IMR-90 (cell line): Measurements from ENCODE around the gene PIP5K1A. TPM values are rescaled to one million over a fixed set of nuclear protein-coding genes. Genes with fewer than 3 reads are reported as not detected.
A peak's percentile ranks its signal among the peaks of the same experiment; 100 is the strongest.

ENCODE experiments used
- ATAC-seq: fragments of 200-7000 bp; cut with Tn5 transposase; 2 replicates; pipeline ENCODE4 v1.9.1; 2020; ENCODE audit warnings: low read depth, mild to moderate bottlenecking, moderate library complexity
- BruUV-seq: library from RNA; stranded (reverse); fragments of 400-500 nt; replicated peaks from 2 replicates; lab custom pipeline; 2021; lab: Mats Ljungman, UMichigan
- CTCF ChIA-PET: fragments of 300-600 bp; formaldehyde crosslinking; extraction: SDS; loops from one replicate; lab custom pipeline; 2021; ENCODE audit warnings: antibody characterized with exemption; lab: Yijun Ruan, JAX
- POLR2A ChIA-PET: fragments of 300-600 bp; sonication (Branson Sonifier 250); formaldehyde crosslinking; loops from one replicate; lab custom pipeline; 2022; ENCODE audit warnings: antibody characterized with exemption; ENCODE audit not compliant: unreplicated experiment; lab: Charles Lee
- DNase-seq: peaks from one replicate; pipeline ENCODE4 v3.0.0; 2013
- H2AFZ ChIP-seq: replicated peaks from 2 replicates; pipeline ENCODE3; 2013; ENCODE audit warnings: low read length, mild to moderate bottlenecking; ENCODE audit not compliant: poor library complexity
- H2AK5ac ChIP-seq: 2 replicates; pipeline ENCODE4 v1.6.1; 2013; ENCODE audit warnings: low read depth, low read length, inconsistent platforms
- H2AK9ac ChIP-seq: replicated peaks from 2 replicates; pipeline ENCODE3; 2013; ENCODE audit warnings: mild to moderate bottlenecking, low read depth, low read length, moderate library complexity; ENCODE audit not compliant: poor library complexity
- H2BK120ac ChIP-seq: 2 replicates; pipeline ENCODE4 v1.6.1; 2013; ENCODE audit warnings: low read depth, low read length, inconsistent platforms
- H2BK15ac ChIP-seq: 3 replicates; pipeline ENCODE4 v1.6.1; 2013; ENCODE audit warnings: low read depth, low read length, inconsistent platforms
- H2BK20ac ChIP-seq: 2 replicates; pipeline ENCODE4 v1.6.1; 2013; ENCODE audit warnings: low read depth, mild to moderate bottlenecking, inconsistent platforms, low read length, moderate library complexity
- H2BK5ac ChIP-seq: 2 replicates; pipeline ENCODE4 v1.6.1; 2013; ENCODE audit warnings: mild to moderate bottlenecking, low read depth, low read length, inconsistent platforms; ENCODE audit not compliant: poor library complexity, severe bottlenecking
- H3K14ac ChIP-seq: replicated peaks from 2 replicates; pipeline ENCODE4 v1.6.1; 2013; ENCODE audit warnings: low read depth, low read length, inconsistent platforms
- H3K18ac ChIP-seq: 2 replicates; pipeline ENCODE4 v1.6.1; 2013; ENCODE audit warnings: low read depth, low read length, control low read depth
- H3K23ac ChIP-seq: 2 replicates; pipeline ENCODE4 v1.6.1; 2013; ENCODE audit warnings: low read depth, low read length, inconsistent platforms
- H3K27ac ChIP-seq: 2 replicates; pipeline ENCODE4 v1.5.1; 2013; ENCODE audit warnings: mild to moderate bottlenecking, control low read depth, low read length; ENCODE audit not compliant: insufficient read depth
- H3K27me3 ChIP-seq: 2 replicates; pipeline ENCODE4 v1.6.1; 2013; ENCODE audit warnings: low read length; ENCODE audit not compliant: control insufficient read depth, insufficient read depth
- H3K36me3 ChIP-seq: 2 replicates; pipeline ENCODE4 v1.6.1; 2013; ENCODE audit warnings: low read length, mixed read lengths; ENCODE audit not compliant: control insufficient read depth, insufficient read depth
- H3K4ac ChIP-seq: 2 replicates; pipeline ENCODE4 v1.6.1; 2013; ENCODE audit warnings: low read depth, low read length, inconsistent platforms
- H3K4me1 ChIP-seq: 2 replicates; pipeline ENCODE4 v1.6.1; 2013; ENCODE audit warnings: low read length, mixed read lengths; ENCODE audit not compliant: control insufficient read depth, insufficient read depth
- H3K4me2 ChIP-seq: 2 replicates; pipeline ENCODE4 v1.6.1; 2013; ENCODE audit warnings: low read depth, mild to moderate bottlenecking, control low read depth, low read length, moderate library complexity
- H3K4me3 ChIP-seq: 2 replicates; pipeline ENCODE4 v1.5.1; 2013; ENCODE audit warnings: low read depth, mild to moderate bottlenecking, control low read depth, low read length, moderate library complexity; ENCODE audit not compliant: insufficient read depth
- H3K56ac ChIP-seq: 2 replicates; pipeline ENCODE4 v1.6.1; 2013; ENCODE audit warnings: low read length, inconsistent platforms; ENCODE audit not compliant: insufficient read depth; ENCODE audit errors: extremely low read depth
- H3K79me1 ChIP-seq, 2 experiments: 2 replicates each; pipeline ENCODE4 v1.6.1; 2013; ENCODE audit warnings: low read length in 2 of 2, inconsistent platforms in 1 of 2, low read depth in 1 of 2
- H3K9ac ChIP-seq: 2 replicates; pipeline ENCODE4 v1.6.1; 2013; ENCODE audit warnings: low read depth, low read length, control low read depth
- H3K9me1 ChIP-seq: 2 replicates; pipeline ENCODE4 v1.6.1; 2013; ENCODE audit warnings: low read length, inconsistent platforms; ENCODE audit not compliant: insufficient read depth
- H3K9me3 ChIP-seq: 2 replicates; pipeline ENCODE4 v1.6.1; 2013; ENCODE audit warnings: low read length; ENCODE audit not compliant: control insufficient read depth, insufficient read depth
- H4K20me1 ChIP-seq: 2 replicates; pipeline ENCODE4 v1.6.1; 2013; ENCODE audit warnings: low read length, inconsistent platforms; ENCODE audit not compliant: insufficient read depth
- H4K5ac ChIP-seq: 2 replicates; pipeline ENCODE4 v1.6.1; 2013; ENCODE audit warnings: mild to moderate bottlenecking, low read depth, low read length, control low read depth
- H4K8ac ChIP-seq, 2 experiments: 2 replicates each; pipeline ENCODE4 v1.6.1; 2013; ENCODE audit warnings: low read depth in 2 of 2, low read length in 2 of 2, control low read depth in 1 of 2, inconsistent platforms in 1 of 2
- H4K91ac ChIP-seq: 2 replicates; pipeline ENCODE4 v1.6.1; 2013; ENCODE audit warnings: low read depth, low read length, inconsistent platforms; ENCODE audit not compliant: insufficient read depth
- NFE2L2 ChIP-seq: fragments of 150-350 bp; IDR thresholded peaks from 2 replicates; pipeline ENCODE4 v1.6.1; 2016; ENCODE audit warnings: low read depth, mild to moderate bottlenecking, low read length
- POLR2A ChIP-seq: IDR thresholded peaks from 2 replicates; pipeline ENCODE4 v1.6.1; 2012; ENCODE audit warnings: mild to moderate bottlenecking, low read depth, low read length
- RFX5 ChIP-seq: IDR thresholded peaks from 2 replicates; pipeline ENCODE4 v1.8.0; 2012; ENCODE audit warnings: low read depth, mild to moderate bottlenecking, low read length, moderate library complexity
- WGBS, 2 experiments: methylation state at CpG; one replicate each; pipeline versions ENCODE4 v1.1.5 to v1.1.7; 2013; ENCODE audit warnings: missing lambda C conversion rate in 2 of 2; ENCODE audit not compliant: insufficient read length in 1 of 2; ENCODE audit errors: extremely low coverage in 2 of 2; 5-methylcytosine and 5-hydroxymethylcytosine counted together
- dilution Hi-C: fragments of 300-500 bp; cut with HindIII; formaldehyde crosslinking; loops from one replicate; pipeline ENCODE4 v1.14.3; 2018; ENCODE audit warnings: low sequenced_read_pairs; ENCODE audit not compliant: unreplicated experiment
- in situ Hi-C: fragments of 300-500 bp; cut with MboI; formaldehyde crosslinking; loops from 3 replicates; pipeline ENCODE4 v1.14.3; 2019; ENCODE audit warnings: low sequenced_read_pairs, inconsistent platforms, mixed read lengths
- intact Hi-C: fragments of 100-400 bp; cut with micrococcal nuclease; formaldehyde crosslinking; loops from 2 replicates; pipeline ENCODE4 v1.10.0; 2022
- polyA plus RNA-seq, 3 experiments: library from polyadenylated mRNA; depleted of rRNA; stranded (reverse); fragments of >200 nt; gene quantifications; 2 replicates each; pipeline ENCODE4 v1.2.3, GENCODE V29; 2012; ENCODE audit warnings: low replicate concordance in 1 of 3
- total RNA-seq: library from RNA; depleted of rRNA; stranded (reverse); fragments of >200 nt; gene quantifications from 2 replicates; pipeline ENCODE4 v1.2.3, GENCODE V29; 2012

The PIP5K1A gene
- total and polyA plus RNA-seq, 2 of the 4 experiments (the other 2 are of a cell fraction): 59.1 to 105 TPM

DNA sequence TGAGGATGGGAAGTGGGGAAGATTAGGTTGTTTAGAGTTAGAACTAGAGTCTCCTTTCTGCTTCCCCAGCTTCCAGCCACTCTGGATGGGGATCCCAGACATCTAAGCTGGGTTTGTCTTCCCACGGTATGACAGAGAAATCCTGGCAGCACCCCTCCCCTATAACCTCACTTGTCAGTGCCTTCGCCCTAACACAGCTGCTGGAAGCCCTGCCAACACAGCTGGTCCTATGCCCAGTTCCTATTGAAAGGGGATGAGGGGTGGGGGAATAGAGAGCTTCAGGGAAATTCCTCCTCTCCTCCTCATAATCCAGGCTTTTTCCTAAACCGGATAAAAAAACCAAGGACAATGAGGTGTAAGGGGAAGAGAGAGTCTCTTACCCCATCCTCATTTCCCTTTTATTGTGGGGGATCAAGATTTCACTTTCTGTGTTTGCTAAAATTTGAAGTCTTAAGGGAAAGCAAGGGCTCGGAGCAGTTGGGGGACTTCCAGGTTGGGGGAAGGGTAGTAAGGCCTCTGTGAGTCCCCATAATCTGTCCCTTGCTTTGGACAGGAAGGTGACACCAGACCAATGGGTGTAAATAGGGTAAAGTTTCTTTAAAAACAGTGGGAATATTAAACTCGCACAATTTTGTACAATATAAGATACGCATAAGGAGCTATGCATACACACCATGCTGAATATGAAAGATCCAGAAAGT lies 23.2 kb upstream of the PIP5K1A start:
- dilution Hi-C loops: no loop called here
- H2BK15ac ChIP-seq: no peak overlapping the region
- H2BK120ac ChIP-seq: no peak overlapping the region
- H3K9ac ChIP-seq: no peak overlapping the region
- H2AFZ ChIP-seq: no peak overlapping the region
- no peak for TF ChIP-seq NFE2L2
- no peak for TF ChIP-seq POLR2A
- no peak for TF ChIP-seq RFX5
- DNase-seq (peak; percentile 38), ATAC-seq (peak; percentile 40)
- POLR2A ChIA-PET: no interaction called here
- H2AK9ac ChIP-seq: peak overlapping the region; percentile 58
- H2BK5ac ChIP-seq: no peak overlapping the region
- H3K23ac ChIP-seq: no peak overlapping the region
- intact Hi-C loops: no loop called here
- no peak overlapping the region for H4K8ac ChIP-seq
- peaks cover 2% of the 10 kb centered on the region; the same call in 1 of the 2 replicates for H3K4me1 ChIP-seq
- in situ Hi-C loops: no loop called here
- no TSS peak for BruUV-seq
- H3K4me3 ChIP-seq: no peak overlapping the region
- H3K14ac ChIP-seq: no peak overlapping the region
- H3K9me1 ChIP-seq: peaks cover 3% of the 10 kb centered on the region; the same call in 1 of the 2 replicates
- no peak overlapping the region for H3K56ac ChIP-seq
- no peak overlapping the region for H3K27ac ChIP-seq
- no peaks in the 10 kb centered on the region for H3K27me3 ChIP-seq
- no peaks in the 10 kb centered on the region for H4K20me1 ChIP-seq
- no peak overlapping the region for H3K18ac ChIP-seq
- 0% methylated on average over 1 of the region's 6 CpGs; no CpG with 5 or more reads in 1 of the 2 experiments for WGBS, 2 experiments
- no peak overlapping the region for H2AK5ac ChIP-seq
- no peak overlapping the region for H4K91ac ChIP-seq
- no peak overlapping the region for H3K4me2 ChIP-seq
- no peaks in the 10 kb centered on the region; a peak in 1 of 4 replicates for H3K79me1 ChIP-seq
- CTCF ChIA-PET: no interaction called here
- no peak overlapping the region for H2BK20ac ChIP-seq
- H3K9me3 ChIP-seq: no peaks in the 10 kb centered on the region
- no peak overlapping the region for H4K5ac ChIP-seq
- H3K36me3 ChIP-seq: peaks cover 48% of the 10 kb centered on the region
- no peak overlapping the region for H3K4ac ChIP-seq
